Fibroblast of the aortic adventitia (primary cell): ENCODE results near the gene BABAM2. TPM values are rescaled to one million over a fixed set of nuclear protein-coding genes. Genes with fewer than 3 reads are reported as not detected.
A peak's percentile ranks its signal among the peaks of the same experiment; 100 is the strongest.

Experiments used
- DNase-seq: peaks from one replicate; pipeline ENCODE4 v3.0.0-alpha.2; 2010; ENCODE audit warnings: low read depth
- H3K4me3 ChIP-seq: 2 replicates; pipeline ENCODE4 v1.5.1; 2011; ENCODE audit warnings: low read depth, mild to moderate bottlenecking, control low read depth, low read length, moderate library complexity
- CTCF ChIP-seq: IDR thresholded peaks from 2 replicates; pipeline ENCODE4 v1.5.1; 2011; ENCODE audit warnings: mild to moderate bottlenecking, low read length, control low read depth, inconsistent platforms; ENCODE audit not compliant: insufficient read depth
- total RNA-seq: library from RNA; depleted of rRNA; stranded (reverse); fragments of >200 nt; gene quantifications from 2 replicates; pipeline ENCODE4 v1.2.3, GENCODE V29; 2012; ENCODE audit warnings: low replicate concordance

Gene BABAM2
- total RNA-seq, 1 donor: 45.3 TPM

GRCh38 chr2:28360718-28361293 is 470.3 kb downstream of the BABAM2 start:
- no peak overlapping the region for H3K4me3 ChIP-seq
- TF ChIP-seq CTCF: no peak

GRCh38 chr2:28361991-28362710 is 471.6 kb downstream of the BABAM2 start:
- DNase-seq: no peak
- TF ChIP-seq CTCF: no peak
- no peak overlapping the region for H3K4me3 ChIP-seq

More at GRCh38 chr2:28360718-28361293, 470.3 kb downstream of the BABAM2 start:
- DNase-seq: peak; percentile 56

GRCh38 chr2:28362991-28363521 is 472.5 kb downstream of the BABAM2 start:
- no peak overlapping the region for H3K4me3 ChIP-seq
- no peak for DNase-seq
- TF ChIP-seq CTCF: no peak

GRCh38 chr2:28363686-28364280 is 473.3 kb downstream of the BABAM2 start:
- H3K4me3 ChIP-seq: no peak overlapping the region
- DNase-seq: no peak
- TF ChIP-seq CTCF: no peak

GRCh38 chr2:28364610-28365009 is 474.1 kb downstream of the BABAM2 start:
- no peak for DNase-seq
- H3K4me3 ChIP-seq: no peak overlapping the region
- no peak for TF ChIP-seq CTCF

- no peak for TF ChIP-seq CTCF
- no peak for DNase-seq
- H3K4me3 ChIP-seq: no peak overlapping the region
Observed at GRCh38 chr2:28365158-28365557, 474.6 kb downstream of the BABAM2 start.
